ENCODE results near the gene ZBTB16. TPM values are rescaled to one million over a fixed set of nuclear protein-coding genes. Genes with fewer than 3 reads are reported as not detected.

ZBTB16 gene
- polyA plus RNA-seq (2011; rRNA removed) (not detected in 2 replicates), polyA minus RNA-seq (2011; rRNA and poly(A)+ RNA removed) (not detected in 2 replicates)

DNA sequence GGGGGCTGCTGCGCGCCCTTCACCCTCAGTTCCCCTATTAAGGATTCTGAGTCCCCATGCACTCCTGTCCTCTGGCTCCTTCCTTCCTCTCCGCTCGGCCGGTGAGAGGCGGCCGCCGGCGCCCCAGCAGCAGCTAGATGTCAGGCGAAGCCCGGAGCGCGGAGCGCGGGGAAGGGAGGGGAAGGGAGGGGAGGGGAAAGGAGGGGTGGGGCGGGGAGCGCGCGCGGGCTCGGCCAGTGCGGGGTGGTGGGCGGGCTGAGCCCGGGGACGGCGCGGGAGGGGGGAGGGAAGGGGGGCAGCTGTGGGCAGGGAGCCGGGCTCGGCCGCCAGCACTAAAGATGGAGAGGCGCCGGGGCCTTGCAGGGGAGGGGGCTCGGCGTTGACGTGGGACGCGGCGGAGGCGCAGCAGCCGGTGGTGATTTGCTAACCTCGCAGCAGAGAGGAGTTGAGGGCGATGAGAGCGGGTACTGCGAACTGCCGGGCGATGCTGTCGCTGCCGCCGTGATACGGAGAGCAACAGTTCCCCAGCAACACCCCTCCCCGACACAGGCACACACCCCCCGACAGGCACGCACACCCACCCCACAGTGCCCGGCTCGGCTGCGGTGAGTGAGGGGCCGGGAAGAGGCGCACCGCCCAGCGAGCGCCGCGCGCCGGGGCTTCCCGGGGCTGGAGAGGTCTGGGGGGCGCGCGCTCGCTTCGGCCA, at the start of gene ZBTB16:
Gene ZBTB16, plus strand, starts transcription at position 434 of the 706 bp plus-strand sequence. CDS start 3,590 bp downstream, outside the sequence.
- Histone ChIP-seq H3K9me3 (ENCODE audit: control insufficient read depth, insufficient read depth, low read length) (no peaks in the 10 kb centered on the region; the same call in 1 of the 2 replicates), H3K27ac (ENCODE audit: low read depth, low read length) (no peak within 1 kb of the TSS), H3K4me3 (ENCODE audit: low read depth, low read length) (peak within 1 kb of the TSS; percentile 56; the same call in 1 of the 2 replicates), H3K27me3 (ENCODE audit: control insufficient read depth, insufficient read depth, low read length) (peaks cover 53% of the 10 kb centered on the region)
- ChIA-PET CTCF (interaction anchor here (2.5 kb wide), 1 partner anchor 202 kb away, joined by 11 read pairs; no protein-coding TSS in a partner anchor), POLR2A (no interaction called here)
- no peak for DNase-seq (ENCODE audit: low read depth, low spot score)
- TF ChIP-seq, protein P1, sequence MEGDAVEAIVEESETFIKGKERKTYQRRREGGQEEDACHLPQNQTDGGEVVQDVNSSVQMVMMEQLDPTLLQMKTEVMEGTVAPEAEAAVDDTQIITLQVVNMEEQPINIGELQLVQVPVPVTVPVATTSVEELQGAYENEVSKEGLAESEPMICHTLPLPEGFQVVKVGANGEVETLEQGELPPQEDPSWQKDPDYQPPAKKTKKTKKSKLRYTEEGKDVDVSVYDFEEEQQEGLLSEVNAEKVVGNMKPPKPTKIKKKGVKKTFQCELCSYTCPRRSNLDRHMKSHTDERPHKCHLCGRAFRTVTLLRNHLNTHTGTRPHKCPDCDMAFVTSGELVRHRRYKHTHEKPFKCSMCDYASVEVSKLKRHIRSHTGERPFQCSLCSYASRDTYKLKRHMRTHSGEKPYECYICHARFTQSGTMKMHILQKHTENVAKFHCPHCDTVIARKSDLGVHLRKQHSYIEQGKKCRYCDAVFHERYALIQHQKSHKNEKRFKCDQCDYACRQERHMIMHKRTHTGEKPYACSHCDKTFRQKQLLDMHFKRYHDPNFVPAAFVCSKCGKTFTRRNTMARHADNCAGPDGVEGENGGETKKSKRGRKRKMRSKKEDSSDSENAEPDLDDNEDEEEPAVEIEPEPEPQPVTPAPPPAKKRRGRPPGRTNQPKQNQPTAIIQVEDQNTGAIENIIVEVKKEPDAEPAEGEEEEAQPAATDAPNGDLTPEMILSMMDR (IDR thresholded peaks at IDR 0.05; ENCODE audit: low read depth, low read length) = no peak

DNA sequence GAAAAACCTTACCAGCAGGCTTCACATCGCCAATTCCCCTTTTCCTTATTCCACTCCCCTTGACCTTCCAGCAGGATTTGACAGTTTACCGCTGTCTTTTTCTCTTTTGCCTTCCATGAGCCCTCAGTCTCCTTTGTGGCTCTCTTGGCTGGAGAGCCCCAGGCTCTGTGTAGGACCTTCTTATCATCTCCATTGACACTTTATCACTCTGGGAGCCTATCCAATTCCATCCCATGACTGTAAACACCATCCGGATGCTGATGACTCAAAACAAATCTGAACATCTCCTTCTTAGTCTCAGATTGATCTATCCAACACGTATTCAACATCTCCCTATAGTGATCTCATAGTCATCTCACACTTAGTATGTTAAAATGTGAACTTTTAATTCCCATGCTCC, 48.6 kb upstream of the ZBTB16 start:
- no peaks in the 10 kb centered on the region for H3K9me3 ChIP-seq (ENCODE audit: control insufficient read depth, insufficient read depth, low read length)
- DNase-seq (ENCODE audit: low read depth, low spot score) = no peak
- TF ChIP-seq, protein P1 (IDR thresholded peaks at IDR 0.05; ENCODE audit: low read depth, low read length) = no peak
- H3K4me3 ChIP-seq (ENCODE audit: low read depth, low read length) = no peak overlapping the region
- H3K27me3 ChIP-seq (ENCODE audit: control insufficient read depth, insufficient read depth, low read length) = no peaks in the 10 kb centered on the region
- CTCF ChIA-PET = no interaction called here
- H3K27ac ChIP-seq (ENCODE audit: low read depth, low read length) = no peak overlapping the region
- POLR2A ChIA-PET = no interaction called here

DNA sequence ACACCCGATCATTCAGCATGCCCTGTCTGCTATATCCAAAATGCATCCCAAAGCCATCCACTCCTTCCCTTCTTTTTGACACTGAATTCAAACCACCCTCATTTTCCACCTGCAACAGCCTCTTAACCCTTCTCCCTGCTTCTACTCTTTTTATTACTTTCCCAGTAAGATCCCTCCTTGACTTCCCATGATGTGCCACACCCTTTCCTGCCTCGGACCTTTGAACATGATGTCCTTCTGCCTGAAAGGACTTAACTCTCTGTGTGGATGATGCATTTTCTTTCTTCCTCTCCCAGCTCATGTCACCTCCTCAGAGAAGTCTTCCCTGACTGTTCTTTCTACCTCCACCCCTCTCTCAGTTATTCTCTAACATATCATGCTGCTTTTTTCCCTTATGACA, 48.1 kb upstream of the ZBTB16 start:
- ChIA-PET CTCF (no interaction called here), POLR2A (no interaction called here)
- TF ChIP-seq, protein P1 (IDR thresholded peaks at IDR 0.05; ENCODE audit: low read depth, low read length) = no peak
- no peaks in the 10 kb centered on the region for H3K9me3 ChIP-seq (ENCODE audit: control insufficient read depth, insufficient read depth, low read length)
- H3K27me3 ChIP-seq (ENCODE audit: control insufficient read depth, insufficient read depth, low read length) = no peaks in the 10 kb centered on the region
- no peak overlapping the region for H3K4me3 ChIP-seq (ENCODE audit: low read depth, low read length)
- no peak overlapping the region for H3K27ac ChIP-seq (ENCODE audit: low read depth, low read length)
- no peak for DNase-seq (ENCODE audit: low read depth, low spot score)

GRCh38 chr11:114015117-114015516, 44.4 kb upstream of the ZBTB16 start:
- Histone ChIP-seq H3K4me3 (ENCODE audit: low read depth, low read length) (no peak overlapping the region), H3K27me3 (ENCODE audit: control insufficient read depth, insufficient read depth, low read length) (no peaks in the 10 kb centered on the region), H3K9me3 (ENCODE audit: control insufficient read depth, insufficient read depth, low read length) (no peaks in the 10 kb centered on the region), H3K27ac (ENCODE audit: low read depth, low read length) (no peak overlapping the region)
- CTCF ChIA-PET = interaction anchor here (1.4 kb wide), 1 partner anchor 571 kb away, joined by 4 read pairs; no protein-coding TSS in a partner anchor
- DNase-seq (ENCODE audit: low read depth, low spot score) = no peak
- TF ChIP-seq, protein P1 (IDR thresholded peaks at IDR 0.05; ENCODE audit: low read depth, low read length) = no peak
- POLR2A ChIA-PET = no interaction called here

GRCh38 chr11:114016986-114017385, 42.5 kb upstream of the ZBTB16 start:
- no peak for DNase-seq (ENCODE audit: low read depth, low spot score)
- H3K4me3 ChIP-seq (ENCODE audit: low read depth, low read length) = no peak overlapping the region
- POLR2A ChIA-PET = no interaction called here
- CTCF ChIA-PET = no interaction called here
- H3K27me3 ChIP-seq (ENCODE audit: control insufficient read depth, insufficient read depth, low read length) = no peaks in the 10 kb centered on the region
- no peak overlapping the region for H3K27ac ChIP-seq (ENCODE audit: low read depth, low read length)
- TF ChIP-seq, protein P1 (IDR thresholded peaks at IDR 0.05; ENCODE audit: low read depth, low read length) = no peak
- no peaks in the 10 kb centered on the region for H3K9me3 ChIP-seq (ENCODE audit: control insufficient read depth, insufficient read depth, low read length)
